Measurements from ENCODE around the gene IFFO2. TPM values are rescaled to one million over a fixed set of nuclear protein-coding genes. Genes with fewer than 3 reads are reported as not detected.

IFFO2 gene
- total and polyA plus RNA-seq, 4 donors: 0.88 to 7.4 (median 3.0) TPM

DNA sequence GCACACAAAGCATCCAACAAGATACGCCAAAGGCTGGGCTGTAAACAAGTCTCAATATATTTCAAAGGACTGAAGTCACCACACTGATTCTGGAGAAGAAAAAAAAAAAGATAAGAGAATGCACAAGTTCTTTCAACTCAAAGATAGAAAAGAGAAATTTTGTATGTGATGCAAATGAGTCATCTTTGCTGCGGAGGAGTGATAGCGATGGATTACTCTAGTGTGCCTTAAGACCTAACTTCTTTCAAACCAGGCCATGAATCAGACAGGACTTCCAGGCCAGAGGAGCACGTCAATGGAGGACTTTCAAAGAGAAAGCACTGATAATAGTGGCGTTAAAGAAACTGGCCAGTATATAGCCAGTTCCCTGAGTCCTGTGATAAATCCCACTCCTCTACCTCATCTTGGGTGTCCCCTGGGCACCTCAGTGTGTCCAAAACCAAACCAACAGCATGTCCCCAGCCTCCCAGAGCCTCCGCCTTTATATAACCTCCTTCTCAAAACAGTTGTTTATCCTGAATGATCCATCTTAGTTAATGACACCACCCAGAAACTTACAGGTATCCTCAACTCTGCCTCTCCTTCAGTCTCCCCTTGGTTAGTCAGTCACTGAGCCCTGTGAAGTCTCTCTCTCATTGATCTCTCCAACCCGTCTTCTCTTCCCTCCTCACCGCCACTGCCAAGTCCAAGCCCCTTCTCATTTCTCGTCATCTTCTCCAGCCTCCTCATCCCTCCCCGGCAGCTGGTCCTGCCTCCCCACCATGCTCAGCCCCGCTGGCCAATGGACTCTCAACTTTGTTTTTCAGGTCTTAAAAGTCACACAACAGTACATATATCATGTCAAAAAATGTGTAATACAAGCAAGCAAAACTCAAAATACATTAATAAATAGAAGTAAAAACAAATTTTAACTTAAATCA, 47.2 kb upstream of the IFFO2 start:
- Histone ChIP-seq H3K27ac (ENCODE audit: low read depth in 1 of 2, low read length in 2 of 2) (no peak overlapping the region), H3K9ac (ENCODE audit: low read depth in 1 of 2, low read length in 2 of 2) (no peak overlapping the region), H3K9me3 (ENCODE audit: control insufficient read depth in 4 of 4, low read length in 3 of 4) (no peaks in the 10 kb centered on the region), H3K27me3 (ENCODE audit: control insufficient read depth in 4 of 4, insufficient read depth in 4 of 4, low read length in 3 of 4) (no peaks in the 10 kb centered on the region), H3K4me3 (ENCODE audit: low read depth in 1 of 3, low read length in 3 of 3) (no peak overlapping the region), H3K36me3 (ENCODE audit: control insufficient read depth in 4 of 4, insufficient read depth in 3 of 4, low read depth in 1 of 4, low read length in 3 of 4) (no peaks in the 10 kb centered on the region), H3K4me1 (ENCODE audit: control insufficient read depth in 4 of 4, insufficient read depth in 4 of 4, low read length in 3 of 4) (peaks cover 5 to 33% (median 17%) of the 10 kb centered on the region in 4 donors)
- no peak for DNase-seq (ENCODE audit: low spot score)
- TF ChIP-seq GABPA (IDR thresholded peaks at IDR 0.05 in 1 of 2, conservative IDR thresholded peaks at IDR 0.05 in 1 of 2): no peak
- no peak for TF ChIP-seq HNF4A (conservative IDR thresholded peaks at IDR 0.05)
- no peak for TF ChIP-seq FOXA2 (IDR thresholded peaks at IDR 0.05)
- TF ChIP-seq, protein P1, sequence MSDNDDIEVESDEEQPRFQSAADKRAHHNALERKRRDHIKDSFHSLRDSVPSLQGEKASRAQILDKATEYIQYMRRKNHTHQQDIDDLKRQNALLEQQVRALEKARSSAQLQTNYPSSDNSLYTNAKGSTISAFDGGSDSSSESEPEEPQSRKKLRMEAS (IDR thresholded peaks at IDR 0.05): no peak
- no peak for TF ChIP-seq ATF3 (IDR thresholded peaks at IDR 0.05)
- TF ChIP-seq JUND (IDR thresholded peaks at IDR 0.05): no peak
- TF ChIP-seq, protein P2, sequence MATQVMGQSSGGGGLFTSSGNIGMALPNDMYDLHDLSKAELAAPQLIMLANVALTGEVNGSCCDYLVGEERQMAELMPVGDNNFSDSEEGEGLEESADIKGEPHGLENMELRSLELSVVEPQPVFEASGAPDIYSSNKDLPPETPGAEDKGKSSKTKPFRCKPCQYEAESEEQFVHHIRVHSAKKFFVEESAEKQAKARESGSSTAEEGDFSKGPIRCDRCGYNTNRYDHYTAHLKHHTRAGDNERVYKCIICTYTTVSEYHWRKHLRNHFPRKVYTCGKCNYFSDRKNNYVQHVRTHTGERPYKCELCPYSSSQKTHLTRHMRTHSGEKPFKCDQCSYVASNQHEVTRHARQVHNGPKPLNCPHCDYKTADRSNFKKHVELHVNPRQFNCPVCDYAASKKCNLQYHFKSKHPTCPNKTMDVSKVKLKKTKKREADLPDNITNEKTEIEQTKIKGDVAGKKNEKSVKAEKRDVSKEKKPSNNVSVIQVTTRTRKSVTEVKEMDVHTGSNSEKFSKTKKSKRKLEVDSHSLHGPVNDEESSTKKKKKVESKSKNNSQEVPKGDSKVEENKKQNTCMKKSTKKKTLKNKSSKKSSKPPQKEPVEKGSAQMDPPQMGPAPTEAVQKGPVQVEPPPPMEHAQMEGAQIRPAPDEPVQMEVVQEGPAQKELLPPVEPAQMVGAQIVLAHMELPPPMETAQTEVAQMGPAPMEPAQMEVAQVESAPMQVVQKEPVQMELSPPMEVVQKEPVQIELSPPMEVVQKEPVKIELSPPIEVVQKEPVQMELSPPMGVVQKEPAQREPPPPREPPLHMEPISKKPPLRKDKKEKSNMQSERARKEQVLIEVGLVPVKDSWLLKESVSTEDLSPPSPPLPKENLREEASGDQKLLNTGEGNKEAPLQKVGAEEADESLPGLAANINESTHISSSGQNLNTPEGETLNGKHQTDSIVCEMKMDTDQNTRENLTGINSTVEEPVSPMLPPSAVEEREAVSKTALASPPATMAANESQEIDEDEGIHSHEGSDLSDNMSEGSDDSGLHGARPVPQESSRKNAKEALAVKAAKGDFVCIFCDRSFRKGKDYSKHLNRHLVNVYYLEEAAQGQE (IDR thresholded peaks at IDR 0.05): no peak
- TF ChIP-seq RXRA (IDR thresholded peaks at IDR 0.05): no peak
- no peak for TF ChIP-seq NR2F2 (IDR thresholded peaks at IDR 0.05)
- TF ChIP-seq SP1 (IDR thresholded peaks at IDR 0.05): no peak
- no peak for TF ChIP-seq HNF4G (IDR thresholded peaks at IDR 0.05)
- TF ChIP-seq TAF1 (conservative IDR thresholded peaks at IDR 0.05): no peak
- no peak for TF ChIP-seq FOXA1 (IDR thresholded peaks at IDR 0.05)
- no peak for TF ChIP-seq RAD21 (IDR thresholded peaks at IDR 0.05)
- TF ChIP-seq, protein P3, sequence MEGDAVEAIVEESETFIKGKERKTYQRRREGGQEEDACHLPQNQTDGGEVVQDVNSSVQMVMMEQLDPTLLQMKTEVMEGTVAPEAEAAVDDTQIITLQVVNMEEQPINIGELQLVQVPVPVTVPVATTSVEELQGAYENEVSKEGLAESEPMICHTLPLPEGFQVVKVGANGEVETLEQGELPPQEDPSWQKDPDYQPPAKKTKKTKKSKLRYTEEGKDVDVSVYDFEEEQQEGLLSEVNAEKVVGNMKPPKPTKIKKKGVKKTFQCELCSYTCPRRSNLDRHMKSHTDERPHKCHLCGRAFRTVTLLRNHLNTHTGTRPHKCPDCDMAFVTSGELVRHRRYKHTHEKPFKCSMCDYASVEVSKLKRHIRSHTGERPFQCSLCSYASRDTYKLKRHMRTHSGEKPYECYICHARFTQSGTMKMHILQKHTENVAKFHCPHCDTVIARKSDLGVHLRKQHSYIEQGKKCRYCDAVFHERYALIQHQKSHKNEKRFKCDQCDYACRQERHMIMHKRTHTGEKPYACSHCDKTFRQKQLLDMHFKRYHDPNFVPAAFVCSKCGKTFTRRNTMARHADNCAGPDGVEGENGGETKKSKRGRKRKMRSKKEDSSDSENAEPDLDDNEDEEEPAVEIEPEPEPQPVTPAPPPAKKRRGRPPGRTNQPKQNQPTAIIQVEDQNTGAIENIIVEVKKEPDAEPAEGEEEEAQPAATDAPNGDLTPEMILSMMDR (IDR thresholded peaks at IDR 0.05; ENCODE audit: low read depth, low read length, missing input control): no peak
- WGBS: 93% methylated on average over 11 of the region's 11 CpGs

DNA sequence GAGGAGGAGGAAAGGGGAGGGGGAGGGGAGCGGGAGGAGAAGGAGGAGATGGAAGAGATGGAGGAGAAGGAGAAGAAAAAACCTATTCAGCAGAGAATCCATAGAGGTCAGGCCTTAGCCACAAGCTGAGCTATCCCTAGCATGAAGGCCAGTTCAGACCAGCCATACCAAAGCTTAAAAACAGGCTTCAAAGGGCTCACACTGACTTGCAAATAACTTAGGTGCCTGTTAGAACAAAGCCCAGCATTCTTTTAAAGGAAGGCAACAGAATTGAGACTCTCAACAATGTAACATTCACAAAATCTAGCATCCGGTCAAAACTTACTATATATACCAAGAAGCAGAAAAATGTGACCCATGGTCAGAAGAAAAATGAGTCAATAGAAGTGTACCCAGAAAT, 43.6 kb upstream of the IFFO2 start:
- Histone ChIP-seq H3K27me3 (ENCODE audit: control insufficient read depth in 4 of 4, insufficient read depth in 4 of 4, low read length in 3 of 4) (no peaks in the 10 kb centered on the region), H3K4me3 (ENCODE audit: low read depth in 1 of 3, low read length in 3 of 3) (no peak overlapping the region), H3K9ac (ENCODE audit: low read depth in 1 of 2, low read length in 2 of 2) (no peak overlapping the region), H3K36me3 (ENCODE audit: control insufficient read depth in 4 of 4, insufficient read depth in 3 of 4, low read depth in 1 of 4, low read length in 3 of 4) (no peaks in the 10 kb centered on the region), H3K4me1 (ENCODE audit: control insufficient read depth in 4 of 4, insufficient read depth in 4 of 4, low read length in 3 of 4) (peaks cover 0 to 6% (median 0%) of the 10 kb centered on the region in 4 donors), H3K9me3 (ENCODE audit: control insufficient read depth in 4 of 4, low read length in 3 of 4) (no peaks in the 10 kb centered on the region), H3K27ac (ENCODE audit: low read depth in 1 of 2, low read length in 2 of 2) (no peak overlapping the region)
- WGBS: 82% methylated on average over 2 of the region's 2 CpGs
- TF ChIP-seq, protein P3 (IDR thresholded peaks at IDR 0.05; ENCODE audit: low read depth, low read length, missing input control): no peak
- no peak for TF ChIP-seq GABPA (IDR thresholded peaks at IDR 0.05 in 1 of 2, conservative IDR thresholded peaks at IDR 0.05 in 1 of 2)
- no peak for TF ChIP-seq FOXA2 (IDR thresholded peaks at IDR 0.05)
- TF ChIP-seq TAF1 (conservative IDR thresholded peaks at IDR 0.05): no peak
- TF ChIP-seq, protein P2 (IDR thresholded peaks at IDR 0.05): no peak
- no peak for DNase-seq (ENCODE audit: low spot score)

Data from liver (tissue), 9 donors.